DOHH2 (cell line): ENCODE results near the gene EEF2.

Experiments used
- CTCF ChIP-seq: fragments of 200-600 bp; sonication (generic); IDR thresholded peaks from one replicate; pipeline ENCODE4 v1.5.1; 2014; ENCODE audit warnings: antibody characterized with exemption, mild to moderate bottlenecking, low read depth, low read length; ENCODE audit not compliant: poor library complexity, severe bottlenecking
- EZH2phosphoT487 ChIP-seq: fragments of 200-600 bp; sonication (generic); IDR thresholded peaks from 2 replicates; pipeline ENCODE4 v1.6.1; 2017; ENCODE audit warnings: borderline replicate concordance, mild to moderate bottlenecking, antibody characterized with exemption, low read length, moderate library complexity, mixed read lengths

- TF ChIP-seq CTCF (no peak), EZH2phosphoT487 (no peak)
Measured at GRCh38 chr19:3978145-3978544, 7.1 kb downstream of the EEF2 start.
